GM12874 (cell line): ENCODE results near the gene GRM8.

Source experiments
- CTCF ChIP-seq: IDR thresholded peaks from 2 replicates; pipeline ENCODE4 v1.5.1; 2011; ENCODE audit warnings: low read depth, mild to moderate bottlenecking, control low read depth, low read length, moderate library complexity; ENCODE audit not compliant: insufficient read depth

GRM8 gene

GRCh38 chr7:126658684-126659083 is 594.1 kb downstream of the GRM8 start:
- no peak for TF ChIP-seq CTCF

- TF ChIP-seq CTCF, result no peak
Observed at GRCh38 chr7:126657599-126658358, 595.0 kb downstream of the GRM8 start.

GRCh38 chr7:126657137-126657536 is 595.6 kb downstream of the GRM8 start:
- no peak for TF ChIP-seq CTCF

- TF ChIP-seq CTCF, result no peak
Observed at GRCh38 chr7:126656165-126656564, 596.6 kb downstream of the GRM8 start.

GRCh38 chr7:126637538-126637937 is 615.2 kb downstream of the GRM8 start:
- TF ChIP-seq CTCF, result no peak

GRCh38 chr7:126635545-126635944 is 617.2 kb downstream of the GRM8 start:
- TF ChIP-seq CTCF, result no peak

GRCh38 chr7:126608339-126608776 is 644.4 kb downstream of the GRM8 start:
- peak; percentile 47 for TF ChIP-seq CTCF
